HPDE6-E6E7 (cell line): ENCODE results near the gene TTC33.
"Not testable (repeated sequence)": the region's sequence is repeated elsewhere in the genome, so short reads cannot be mapped to it uniquely, and the experiment has no call there.

Experiments used
- DNase-seq: peaks from one replicate; pipeline ENCODE4 v3.0.0; 2011; ENCODE audit warnings: missing footprints; ENCODE audit errors: extremely low spot score

Gene TTC33

GRCh38 chr5:40614923-40615585, 140.7 kb downstream of the TTC33 start:
- DNase-seq = no peak

- DNase-seq = no peak
These were observed 141.3 kb downstream of the TTC33 start for GRCh38 chr5:40614466-40614865.

GRCh38 chr5:40607202-40607601, 148.6 kb downstream of the TTC33 start:
- no peak for DNase-seq

- no peak for DNase-seq
These were observed 149.5 kb downstream of the TTC33 start for GRCh38 chr5:40606077-40606765.

- no peak for DNase-seq
These were observed 150.3 kb downstream of the TTC33 start for GRCh38 chr5:40605295-40605958.

GRCh38 chr5:40603378-40603777, 152.4 kb downstream of the TTC33 start:
- no peak for DNase-seq

GRCh38 chr5:40601198-40601868, 154.4 kb downstream of the TTC33 start:
- no peak for DNase-seq

GRCh38 chr5:40600383-40600782, 155.4 kb downstream of the TTC33 start:
- no peak for DNase-seq

- no peak for DNase-seq
These were observed 156.1 kb downstream of the TTC33 start for GRCh38 chr5:40599676-40600075.

- DNase-seq = no peak
These were observed 160.9 kb downstream of the TTC33 start for GRCh38 chr5:40594811-40595210.

- DNase-seq = not testable (repeated sequence)
These were observed 163.9 kb downstream of the TTC33 start for GRCh38 chr5:40591727-40592396.

- no peak for DNase-seq
These were observed 168.4 kb downstream of the TTC33 start for GRCh38 chr5:40587376-40587775.

- DNase-seq = no peak
These were observed 170.1 kb downstream of the TTC33 start for GRCh38 chr5:40585537-40586267.

- DNase-seq = no peak
These were observed 171.7 kb downstream of the TTC33 start for GRCh38 chr5:40584054-40584453.

- no peak for DNase-seq
These were observed 177.0 kb downstream of the TTC33 start for GRCh38 chr5:40578501-40579451.

GRCh38 chr5:40577718-40578117, 178.0 kb downstream of the TTC33 start:
- no peak for DNase-seq

GRCh38 chr5:40575921-40576320, 179.8 kb downstream of the TTC33 start:
- no peak for DNase-seq

- no peak for DNase-seq
These were observed 180.3 kb downstream of the TTC33 start for GRCh38 chr5:40575411-40575810.

GRCh38 chr5:40572937-40573336, 182.8 kb downstream of the TTC33 start:
- DNase-seq = no peak

GRCh38 chr5:40572391-40572790, 183.4 kb downstream of the TTC33 start:
- DNase-seq = no peak
